Right atrium auricular region (tissue), 2 donors: ENCODE results near the gene RGS9BP. TPM values are rescaled to one million over a fixed set of nuclear protein-coding genes. Genes with fewer than 3 reads are reported as not detected.

ENCODE experiments used
- DNase-seq: peaks from one replicate; pipeline ENCODE4 v3.0.0-alpha.2; 2019; ENCODE audit warnings: low spot score
- H3K27ac ChIP-seq, 2 donors: fragments of 200-600 bp; sonication (generic); 1 replicate in 1 of 2; 2 replicates in 1 of 2; pipeline ENCODE4 v1.5.1; 2016 to 2019
- H3K27me3 ChIP-seq, 2 donors: fragments of 200-600 bp; sonication (generic); one replicate each; pipeline versions ENCODE4 v1.5.1 to v1.6.0; 2017 to 2019
- H3K36me3 ChIP-seq: fragments of 200-600 bp; sonication (generic); one replicate; pipeline ENCODE4 v1.5.1; 2016
- H3K4me1 ChIP-seq, 2 donors: fragments of 200-600 bp; sonication (generic); one replicate each; pipeline versions ENCODE4 v1.5.1 to v1.6.0; 2017 to 2019
- H3K4me3 ChIP-seq, 2 donors: fragments of 200-600 bp; sonication (generic); 1 replicate in 1 of 2; 2 replicates in 1 of 2; pipeline ENCODE4 v1.5.1; 2017 to 2019; ENCODE audit warnings: mild to moderate bottlenecking in 1 of 2, moderate library complexity in 1 of 2
- H3K9me3 ChIP-seq, 2 donors: fragments of 200-600 bp; sonication (generic); one replicate each; pipeline ENCODE4 v1.5.1; 2019
- CTCF ChIP-seq, 2 donors: fragments of 200-600 bp; sonication (generic); IDR thresholded peaks; one replicate each; pipeline ENCODE4 v1.5.1; 2019; ENCODE audit warnings: antibody characterized with exemption in 2 of 2
- total RNA-seq, 2 donors: library from RNA; depleted of rRNA; stranded (reverse); fragments of >200 nt; gene quantifications; one replicate each; pipeline ENCODE4 v1.1.0, GENCODE V29; 2016

The RGS9BP gene
- total RNA-seq, 2 donors from 2014 or later = 2.5 to 15.3 TPM

GRCh38 chr19:32717496-32717895 lies 41.8 kb downstream of the RGS9BP start:
- no peak overlapping the region for H3K4me3 ChIP-seq
- H3K27me3 ChIP-seq = no peaks in the 10 kb centered on the region
- H3K27ac ChIP-seq = no peak overlapping the region
- H3K9me3 ChIP-seq = no peaks in the 10 kb centered on the region
- H3K4me1 ChIP-seq = no peaks in the 10 kb centered on the region
- DNase-seq = no peak
- TF ChIP-seq CTCF (IDR thresholded peaks at IDR 0.05) = no peak
- H3K36me3 ChIP-seq = peaks cover 17% of the 10 kb centered on the region

- no peak for DNase-seq
- Histone ChIP-seq H3K9me3 (no peaks in the 10 kb centered on the region), H3K4me1 (no peaks in the 10 kb centered on the region), H3K36me3 (peaks cover 9% of the 10 kb centered on the region), H3K27ac (no peak overlapping the region), H3K27me3 (no peaks in the 10 kb centered on the region), H3K4me3 (no peak overlapping the region)
- no peak for TF ChIP-seq CTCF (IDR thresholded peaks at IDR 0.05)
These were observed 42.6 kb downstream of the RGS9BP start for GRCh38 chr19:32718286-32718685.

- H3K36me3 ChIP-seq = peaks cover 2% of the 10 kb centered on the region
- no peaks in the 10 kb centered on the region for H3K4me1 ChIP-seq
- H3K4me3 ChIP-seq = no peak within 1 kb of the TSS
- H3K27me3 ChIP-seq = no peaks in the 10 kb centered on the region
- no peak for TF ChIP-seq CTCF (IDR thresholded peaks at IDR 0.05)
- H3K9me3 ChIP-seq = no peaks in the 10 kb centered on the region
- DNase-seq = no peak
- no peak within 1 kb of the TSS for H3K27ac ChIP-seq
These were observed 44.0 kb downstream of the RGS9BP start, which contains the start of gene TDRD12 for GRCh38 chr19:32719611-32720059. Gene TDRD12, plus strand, starts transcription at chr19:32719767. Its CDS starts 306 bp downstream, at chr19:32720073.

- no peaks in the 10 kb centered on the region for H3K9me3 ChIP-seq
- H3K4me1 ChIP-seq = no peaks in the 10 kb centered on the region
- TF ChIP-seq CTCF (IDR thresholded peaks at IDR 0.05) = no peak
- no peaks in the 10 kb centered on the region for H3K27me3 ChIP-seq
- no peak for DNase-seq
- no peak overlapping the region for H3K27ac ChIP-seq
- no peaks in the 10 kb centered on the region for H3K36me3 ChIP-seq
- H3K4me3 ChIP-seq = no peak overlapping the region
These were observed 44.7 kb downstream of the RGS9BP start for GRCh38 chr19:32720216-32720935.

GRCh38 chr19:32720936-32721250 lies 45.2 kb downstream of the RGS9BP start:
- Histone ChIP-seq H3K9me3 (no peaks in the 10 kb centered on the region), H3K4me3 (no peak overlapping the region), H3K36me3 (no peaks in the 10 kb centered on the region), H3K27ac (no peak overlapping the region), H3K27me3 (no peaks in the 10 kb centered on the region), H3K4me1 (no peaks in the 10 kb centered on the region)
- TF ChIP-seq CTCF (IDR thresholded peaks at IDR 0.05) = no peak
- no peak for DNase-seq

Other genes starting within 250 kb of the RGS9BP start
- gene PDCD5, start 94.7 kb upstream of the RGS9BP start, total RNA-seq = 100 to 1,000 TPM; 144 to 191 TPM
- 10 to 100 TPM; 18.8 to 22.4 TPM for gene ANKRD27, start 668 bp upstream of the RGS9BP start, total RNA-seq
- gene NUDT19, start 16.0 kb downstream of the RGS9BP start, total RNA-seq = 10 to 100 TPM in 1 of 2 donors, 1 to 10 TPM in 1; 9.1 to 18.0 TPM
- under 1 TPM; 0.28 to 0.96 TPM for gene TDRD12, start 43.9 kb downstream of the RGS9BP start, total RNA-seq
- gene SLC7A9, start 193.9 kb downstream of the RGS9BP start, total RNA-seq = not detected